Epithelial cell of proximal tubule (primary cell): ENCODE results near the gene SPDYE2. TPM values are rescaled to one million over a fixed set of nuclear protein-coding genes. Genes with fewer than 3 reads are reported as not detected.
"Not testable (repeated sequence)": the region's sequence is repeated elsewhere in the genome, so short reads cannot be mapped to it uniquely, and the experiment has no call there.

ENCODE experiments used
- DNase-seq: peaks from one replicate; pipeline ENCODE4 v3.0.0-alpha.2; 2011; ENCODE audit warnings: low read depth
- H3K4me3 ChIP-seq: 2 replicates; pipeline ENCODE4 v1.5.1; 2011; ENCODE audit warnings: low read depth, mild to moderate bottlenecking, low read length
- total RNA-seq: library from RNA; depleted of rRNA; stranded (reverse); fragments of >200 nt; gene quantifications from 2 replicates; pipeline ENCODE4 v1.2.3, GENCODE V29; 2015
- TF ChIP-seq, protein P1 (sequence below): conservative IDR thresholded peaks from 2 replicates; pipeline ENCODE4 v1.5.1; 2012; ENCODE audit warnings: low read depth, mild to moderate bottlenecking, low read length

SPDYE2 gene
- total RNA-seq, 1 donor from 2014 or later, result not detected

DNA sequence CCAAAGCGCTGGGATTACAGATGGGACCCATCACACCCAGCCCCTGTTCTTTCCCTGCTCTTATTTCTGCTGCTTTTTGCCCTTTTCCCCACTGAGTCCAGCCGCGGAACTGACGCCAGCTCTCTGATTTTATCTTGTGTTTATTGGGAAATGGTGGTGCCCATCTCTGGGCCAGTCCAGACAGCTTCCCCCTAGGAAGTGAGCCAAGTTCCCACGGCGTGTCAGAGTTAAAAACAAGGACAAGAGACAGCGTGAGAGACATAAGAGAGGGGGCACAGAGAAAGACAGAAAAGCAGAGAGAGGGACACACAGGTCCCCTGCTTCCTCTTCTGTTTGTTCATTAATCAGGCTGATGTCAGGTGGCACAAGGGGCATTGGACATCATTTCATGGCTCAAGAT, 19.4 kb upstream of the SPDYE2 start:
- H3K4me3 ChIP-seq, DNase-seq: not testable (repeated sequence)

DNA sequence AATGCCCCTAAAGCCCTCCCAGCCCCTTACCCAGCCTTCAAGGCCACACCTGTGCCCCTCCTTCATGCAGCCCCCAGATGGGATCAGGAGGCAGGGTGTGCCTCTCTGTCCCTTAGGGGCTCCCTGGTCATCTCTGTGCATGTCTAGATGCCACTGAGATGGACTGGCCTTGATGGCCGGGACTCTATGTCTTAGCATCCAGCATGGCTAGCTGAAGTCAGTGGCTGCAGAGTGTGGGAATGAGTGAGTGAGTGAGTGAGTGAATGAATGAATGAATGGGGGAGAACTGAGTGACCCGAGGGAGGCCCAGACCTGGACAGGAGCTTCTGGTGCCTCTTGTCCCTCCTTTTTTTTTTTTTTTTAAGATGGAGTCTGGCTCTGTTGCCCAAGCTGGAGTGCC, 18.9 kb upstream of the SPDYE2 start:
- not testable (repeated sequence) for DNase-seq, H3K4me3 ChIP-seq

DNA sequence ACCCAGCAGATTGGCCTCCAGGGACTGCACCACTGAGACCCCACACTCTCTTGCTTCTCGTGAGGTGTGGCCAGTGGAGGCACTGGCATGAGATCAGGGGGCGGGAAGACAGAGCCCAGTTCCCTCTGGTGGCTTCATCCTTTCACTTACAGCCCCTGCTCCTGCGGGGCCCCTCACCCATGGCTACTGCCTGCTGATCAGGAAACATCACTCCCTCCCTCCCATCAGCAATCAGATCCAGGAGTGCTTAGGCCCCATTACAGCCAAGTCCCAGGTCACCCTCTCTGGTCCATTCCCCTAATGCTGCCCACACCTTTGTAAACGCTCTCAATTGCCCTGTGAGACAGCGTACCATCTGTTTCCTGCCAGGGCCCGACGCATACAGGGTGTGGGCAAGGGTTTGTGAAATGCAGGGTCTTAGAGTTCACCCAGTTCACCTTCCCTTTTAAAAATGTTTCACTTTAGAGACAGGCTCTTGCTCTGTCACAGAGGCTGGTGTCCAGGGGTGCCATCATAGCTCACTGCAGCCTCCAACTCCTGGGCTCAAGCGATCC, 15.9 kb upstream of the SPDYE2 start:
- DNase-seq, result not testable (repeated sequence)

DNA sequence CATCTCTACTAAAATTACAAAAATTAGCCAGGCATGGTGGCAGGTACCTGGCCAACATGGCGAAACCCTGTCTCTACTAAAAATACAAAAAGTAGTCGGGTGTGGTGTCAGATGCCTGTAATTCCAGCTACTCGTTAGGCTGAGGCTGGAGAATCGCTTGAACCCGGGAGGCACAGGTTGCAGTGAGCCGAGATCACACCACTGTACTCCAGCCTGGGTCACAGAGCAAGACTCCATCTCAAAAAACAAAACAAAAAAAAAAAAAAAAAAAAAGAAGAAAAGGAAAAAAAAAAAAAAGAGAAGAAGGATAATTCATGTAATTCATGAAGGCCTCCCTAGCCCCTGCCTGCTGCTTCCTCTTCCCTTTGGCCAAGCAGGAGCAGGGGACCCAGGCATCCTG, 10.4 kb upstream of the SPDYE2 start:
- not testable (repeated sequence) for DNase-seq, H3K4me3 ChIP-seq

More for the DNA sequence above, 15.9 kb upstream of the SPDYE2 start:
- not testable (repeated sequence) for H3K4me3 ChIP-seq

DNA sequence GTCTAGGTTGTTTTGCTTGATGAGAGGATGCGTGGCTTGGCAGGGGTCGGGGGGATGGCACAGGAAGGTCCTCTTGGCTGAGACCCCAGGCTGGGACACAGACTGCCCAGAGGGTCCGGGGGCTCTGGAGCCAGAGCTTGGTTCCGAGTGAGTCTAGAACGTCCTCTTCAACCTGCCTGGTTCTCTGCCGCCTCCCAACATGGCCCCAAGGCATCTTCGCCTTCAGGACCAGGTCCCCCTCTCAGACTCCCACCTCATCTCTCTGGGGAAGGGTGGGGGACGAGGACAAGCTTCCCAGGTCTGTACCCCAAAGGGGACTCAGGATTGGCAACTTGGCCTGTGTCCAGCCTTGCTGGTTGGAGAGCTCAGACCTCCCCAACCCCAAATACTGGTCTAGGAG, 8.9 kb upstream of the SPDYE2 start:
- H3K4me3 ChIP-seq, DNase-seq: not testable (repeated sequence)

DNA sequence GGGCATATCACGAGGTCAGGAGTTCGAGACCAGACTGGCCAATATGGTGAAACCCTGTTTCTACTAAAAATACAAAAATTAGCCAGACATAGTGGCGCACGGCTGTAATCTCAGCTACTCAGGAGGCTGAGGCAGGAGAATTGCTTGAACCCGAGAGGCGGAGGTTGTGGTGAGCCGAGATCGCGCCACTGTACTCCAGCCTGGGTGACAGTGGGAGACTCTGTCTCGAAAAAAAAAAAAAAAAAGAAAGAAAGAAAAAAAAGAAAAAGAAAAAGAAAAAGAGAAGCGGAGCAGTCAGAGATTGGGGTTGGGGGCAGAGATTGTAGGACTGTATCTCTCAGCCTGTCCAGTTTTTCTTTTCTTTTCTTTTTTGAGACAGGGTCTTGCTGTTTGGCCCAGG, 8.3 kb upstream of the SPDYE2 start:
- not testable (repeated sequence) for DNase-seq, H3K4me3 ChIP-seq

DNA sequence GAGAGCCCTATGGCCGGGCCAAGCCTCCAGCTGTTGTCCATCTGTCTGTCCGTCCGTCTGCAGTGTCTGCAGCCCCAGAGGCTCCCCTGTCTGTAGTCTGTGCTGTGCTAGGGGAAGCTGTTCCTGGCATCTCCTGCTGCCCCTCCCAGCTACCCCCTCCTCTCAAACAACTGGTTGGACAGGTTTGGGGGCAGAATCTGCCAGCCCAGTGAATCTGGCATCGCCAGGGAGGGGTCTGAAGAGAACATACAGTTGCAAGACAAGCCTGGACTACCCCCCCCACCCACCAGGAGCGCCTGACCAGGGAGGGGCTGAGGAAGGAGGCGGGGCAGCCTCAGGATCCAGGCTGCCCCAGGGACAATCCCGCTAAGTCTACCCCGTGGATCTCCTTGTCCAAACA, 7.4 kb upstream of the SPDYE2 start, which contains the start of gene UPK3BL2:
Gene UPK3BL2, minus strand, starts transcription at position 101 of the 400 bp plus-strand sequence. Its CDS starts 60 bp downstream, at position 41.
- not testable (repeated sequence) for DNase-seq, H3K4me3 ChIP-seq

DNA sequence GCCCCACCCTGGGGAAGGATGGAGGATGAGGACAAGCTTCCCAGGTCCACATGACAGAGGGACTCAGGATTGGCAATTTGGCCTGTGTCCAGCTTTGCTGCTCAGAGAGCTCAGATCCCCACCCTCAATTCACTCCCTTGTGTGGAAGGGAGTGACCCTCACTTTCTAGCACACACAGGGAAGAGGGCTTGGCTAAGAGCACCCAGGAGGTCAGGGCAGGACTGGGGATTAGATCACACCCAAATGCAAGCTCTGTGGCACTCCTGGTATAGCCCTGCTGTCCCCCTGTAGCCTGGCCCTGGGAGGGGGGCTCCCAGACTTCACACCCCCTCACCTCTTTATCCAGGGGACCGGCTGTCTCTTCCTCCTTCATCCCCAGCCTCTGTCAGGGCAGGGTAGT, 6.7 kb upstream of the SPDYE2 start:
- H3K4me3 ChIP-seq, DNase-seq: not testable (repeated sequence)

DNA sequence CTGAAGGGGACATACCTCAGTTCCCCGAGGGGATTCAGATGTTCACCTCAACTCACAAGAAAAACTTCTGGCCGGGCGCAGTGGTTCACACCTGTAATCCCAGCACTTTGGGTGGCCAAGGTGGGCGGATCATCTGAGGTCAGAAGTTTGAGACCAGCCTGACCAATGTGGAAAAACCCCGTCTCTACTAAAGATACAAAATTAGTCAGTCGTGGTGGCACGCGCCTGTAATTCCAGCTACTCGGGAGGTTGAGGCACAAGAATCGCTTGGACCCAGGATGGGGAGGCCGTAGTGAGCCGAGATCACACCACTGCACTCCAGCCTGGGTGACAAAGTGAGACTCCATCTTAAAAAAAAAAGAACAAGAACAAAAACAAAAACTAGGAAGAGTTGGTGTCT, 5.7 kb upstream of the SPDYE2 start:
- H3K4me3 ChIP-seq, DNase-seq: not testable (repeated sequence)

DNA sequence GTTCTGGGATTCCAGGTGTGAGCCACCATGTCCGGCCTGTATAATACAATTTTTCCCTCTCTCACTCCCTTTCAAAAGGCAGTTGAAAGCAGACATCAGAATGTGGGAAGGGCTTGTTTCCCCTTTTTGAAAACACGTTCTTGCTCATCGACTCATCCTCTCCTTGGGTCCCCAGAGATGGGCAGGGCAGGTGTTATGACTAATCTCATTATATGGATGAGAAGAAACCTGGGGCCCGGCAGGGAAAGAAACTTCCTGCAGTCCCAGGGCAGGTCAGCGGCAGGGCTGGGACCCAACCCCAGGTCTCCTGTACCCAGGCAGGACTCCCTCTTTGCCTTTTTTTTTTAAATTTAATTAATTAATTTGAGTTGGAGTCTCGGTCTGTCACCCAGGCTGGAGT, 4.7 kb upstream of the SPDYE2 start:
- H3K4me3 ChIP-seq, DNase-seq: not testable (repeated sequence)

DNA sequence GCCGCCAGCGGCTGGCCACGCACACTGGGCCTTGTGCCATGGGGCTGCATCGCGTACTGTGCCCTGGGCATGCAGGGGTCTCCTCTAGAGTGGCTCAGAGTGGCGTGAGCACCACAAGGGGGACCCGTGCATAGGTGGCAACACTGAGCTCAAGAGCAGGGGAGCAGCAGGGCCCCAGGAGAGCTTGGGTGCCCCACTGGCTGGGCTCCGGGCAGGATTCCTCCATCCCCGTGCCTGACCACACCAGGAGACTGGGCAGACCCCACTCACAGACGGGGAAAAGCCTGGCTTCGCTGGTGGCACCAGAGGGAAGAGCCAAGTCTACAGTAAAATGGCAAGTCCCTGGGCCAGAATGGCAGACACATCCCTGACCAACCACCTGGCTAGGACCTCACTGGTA, 17.6 kb downstream of the SPDYE2 start:
- H3K4me3 ChIP-seq, DNase-seq: not testable (repeated sequence)

DNA sequence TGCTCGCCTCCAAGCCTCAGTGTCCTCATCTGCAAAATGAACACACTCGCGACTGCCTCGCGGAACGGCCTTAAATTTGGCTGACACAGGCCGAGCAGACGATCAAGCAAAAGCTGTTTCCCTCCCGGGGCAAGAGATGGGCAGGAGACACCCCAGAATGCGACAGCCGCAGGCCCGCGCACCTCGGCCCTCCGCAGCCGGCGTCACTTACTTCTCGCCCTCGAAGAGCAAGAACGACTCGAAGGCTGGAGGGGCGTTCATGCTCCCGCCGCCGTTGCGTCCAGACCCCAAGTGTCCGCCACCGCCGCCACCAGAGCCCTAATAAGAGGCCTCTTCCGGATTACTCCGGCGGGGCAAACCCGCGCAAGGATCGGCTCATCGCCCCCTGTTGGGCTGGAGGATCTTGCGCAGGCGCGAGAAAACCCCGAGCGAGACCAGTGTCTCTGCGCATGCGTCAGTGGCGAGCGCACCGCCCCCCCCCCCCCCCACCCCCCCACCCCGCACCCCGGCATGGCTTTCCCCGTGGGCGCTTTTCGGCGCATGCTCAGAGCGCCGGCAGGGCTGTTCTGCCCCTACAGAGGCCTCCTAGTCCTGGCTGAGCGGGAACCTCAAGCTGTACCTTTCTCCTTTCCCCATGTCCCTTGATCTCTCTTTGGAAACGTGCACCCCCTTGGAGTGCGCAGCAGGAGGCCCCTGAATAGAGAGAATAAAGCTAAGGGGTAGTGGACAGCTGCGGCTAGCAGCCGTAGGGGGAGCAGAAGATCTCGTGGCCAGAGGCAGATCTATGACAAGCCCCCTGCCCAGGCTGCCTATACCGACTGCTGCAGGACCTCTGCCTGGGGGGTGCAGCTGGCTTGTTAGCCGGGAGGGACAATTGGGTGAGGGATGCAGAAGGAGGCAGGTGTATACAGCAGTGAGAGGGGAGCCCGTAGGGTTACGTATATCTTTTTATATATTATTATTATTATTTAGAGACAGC, 21.5 kb downstream of the SPDYE2 start, which contains the start of gene POLR2J3:
Gene POLR2J3, minus strand, starts transcription at position 323 of the 979 bp plus-strand sequence. Its CDS starts 62 bp downstream, at position 261.
- TF ChIP-seq, protein P1, sequence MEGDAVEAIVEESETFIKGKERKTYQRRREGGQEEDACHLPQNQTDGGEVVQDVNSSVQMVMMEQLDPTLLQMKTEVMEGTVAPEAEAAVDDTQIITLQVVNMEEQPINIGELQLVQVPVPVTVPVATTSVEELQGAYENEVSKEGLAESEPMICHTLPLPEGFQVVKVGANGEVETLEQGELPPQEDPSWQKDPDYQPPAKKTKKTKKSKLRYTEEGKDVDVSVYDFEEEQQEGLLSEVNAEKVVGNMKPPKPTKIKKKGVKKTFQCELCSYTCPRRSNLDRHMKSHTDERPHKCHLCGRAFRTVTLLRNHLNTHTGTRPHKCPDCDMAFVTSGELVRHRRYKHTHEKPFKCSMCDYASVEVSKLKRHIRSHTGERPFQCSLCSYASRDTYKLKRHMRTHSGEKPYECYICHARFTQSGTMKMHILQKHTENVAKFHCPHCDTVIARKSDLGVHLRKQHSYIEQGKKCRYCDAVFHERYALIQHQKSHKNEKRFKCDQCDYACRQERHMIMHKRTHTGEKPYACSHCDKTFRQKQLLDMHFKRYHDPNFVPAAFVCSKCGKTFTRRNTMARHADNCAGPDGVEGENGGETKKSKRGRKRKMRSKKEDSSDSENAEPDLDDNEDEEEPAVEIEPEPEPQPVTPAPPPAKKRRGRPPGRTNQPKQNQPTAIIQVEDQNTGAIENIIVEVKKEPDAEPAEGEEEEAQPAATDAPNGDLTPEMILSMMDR, result peak; percentile 43
- peak within 1 kb of the TSS; percentile 68 for H3K4me3 ChIP-seq
- DNase-seq, result not testable (repeated sequence)

DNA sequence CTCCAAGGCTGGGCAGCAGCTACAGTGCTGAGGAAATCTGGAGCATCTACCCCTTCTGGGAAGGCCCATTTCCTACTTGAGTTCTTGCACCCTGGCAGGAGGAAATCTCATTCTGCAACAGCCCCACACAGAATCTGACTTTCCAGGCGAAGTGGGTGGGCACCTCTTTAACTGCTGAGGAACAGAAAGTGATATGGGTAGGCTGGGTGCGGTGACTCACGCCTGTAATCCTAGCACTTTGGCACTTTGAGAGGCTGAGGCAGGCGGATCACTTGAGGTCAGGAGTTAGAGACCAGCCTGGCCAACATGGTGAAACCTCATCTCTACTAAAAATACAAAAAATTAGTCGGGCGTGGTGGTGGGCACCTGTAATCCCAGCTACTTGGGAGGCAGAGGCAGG, 23.6 kb downstream of the SPDYE2 start:
- not testable (repeated sequence) for DNase-seq, H3K4me3 ChIP-seq

DNA sequence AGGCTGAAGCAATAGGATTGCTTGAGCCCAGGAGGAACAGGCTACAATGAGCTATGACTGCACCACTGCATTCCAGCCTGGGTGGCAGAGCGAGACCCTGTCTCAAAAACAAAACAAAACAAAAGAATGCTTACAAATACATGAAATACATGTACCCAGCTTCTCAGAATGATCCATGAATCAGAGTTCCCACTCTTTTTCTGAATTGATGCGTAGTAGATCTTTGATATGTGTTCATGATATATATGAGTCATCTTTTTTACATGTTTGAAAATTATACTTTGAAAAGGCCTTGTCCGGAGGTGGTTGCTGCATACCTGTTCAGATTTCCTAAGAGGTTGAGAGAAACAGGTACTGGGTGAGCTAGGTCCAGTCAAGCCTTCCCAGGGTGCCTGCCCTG, 25.3 kb downstream of the SPDYE2 start:
- not testable (repeated sequence) for DNase-seq, H3K4me3 ChIP-seq

DNA sequence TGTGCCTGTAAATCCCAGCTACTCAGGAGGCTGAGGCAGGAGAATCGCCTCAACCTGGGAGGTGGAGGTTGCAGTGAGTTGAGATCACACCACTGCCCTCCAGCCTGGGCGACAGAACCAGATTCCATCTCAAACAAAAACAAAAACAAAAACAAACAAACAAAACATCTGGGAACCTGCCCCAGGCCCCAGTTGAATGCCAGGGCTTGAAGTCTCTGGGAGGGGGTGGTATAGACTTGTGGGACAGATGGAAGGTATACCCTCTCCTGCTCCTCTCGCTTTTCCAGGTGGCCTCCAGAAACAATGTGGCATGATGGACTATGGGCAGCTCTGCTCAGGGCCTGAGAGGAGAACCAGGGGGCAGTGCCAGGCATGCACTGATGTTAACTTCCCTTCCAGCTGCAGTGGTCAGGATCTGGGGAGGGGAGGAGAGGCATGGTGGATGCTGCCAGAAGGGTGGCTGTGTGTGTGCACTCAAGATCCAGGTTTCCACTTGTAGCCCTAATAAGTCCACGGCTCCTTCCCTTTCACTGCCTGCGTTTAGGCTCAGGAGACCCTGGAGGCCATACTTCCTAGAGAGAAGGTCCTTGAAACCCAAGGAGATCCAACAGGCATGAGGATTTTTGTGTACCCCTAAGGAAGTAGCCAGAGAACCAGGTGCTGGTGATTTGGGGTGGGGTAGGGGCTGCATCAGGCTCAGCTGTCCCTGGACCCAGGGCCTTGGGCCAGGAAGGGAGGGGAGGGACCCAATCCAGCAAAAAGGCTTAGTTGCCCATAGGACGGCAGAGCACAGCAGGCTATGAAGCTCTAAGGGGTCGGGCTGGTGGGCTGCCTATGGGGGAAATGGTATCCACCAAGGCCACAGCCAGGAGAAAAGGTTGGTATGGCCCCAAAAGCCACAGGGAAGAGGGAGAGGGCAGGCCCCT, 26.6 kb downstream of the SPDYE2 start:
- not testable (repeated sequence) for DNase-seq, H3K4me3 ChIP-seq

DNA sequence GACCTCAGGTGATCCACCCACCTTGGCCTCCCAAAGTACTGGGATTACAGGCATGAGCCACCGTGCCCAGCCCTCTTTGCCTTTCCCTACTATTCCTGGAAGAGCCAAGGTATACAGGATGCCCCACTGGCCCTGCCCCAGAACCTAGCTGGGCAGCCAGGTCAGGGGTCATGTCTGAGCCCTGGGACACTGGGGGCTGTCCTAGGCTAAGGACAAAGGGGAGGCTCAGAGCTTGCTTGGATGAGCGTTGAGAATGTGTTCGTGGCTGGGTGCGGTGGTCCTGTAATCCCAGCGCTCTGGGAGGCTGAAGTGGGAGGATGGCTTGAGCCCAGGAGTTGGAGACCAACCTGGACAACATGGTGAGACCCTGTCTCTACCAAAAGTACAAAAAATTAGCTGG, 27.5 kb downstream of the SPDYE2 start:
- DNase-seq, H3K4me3 ChIP-seq: not testable (repeated sequence)

DNA sequence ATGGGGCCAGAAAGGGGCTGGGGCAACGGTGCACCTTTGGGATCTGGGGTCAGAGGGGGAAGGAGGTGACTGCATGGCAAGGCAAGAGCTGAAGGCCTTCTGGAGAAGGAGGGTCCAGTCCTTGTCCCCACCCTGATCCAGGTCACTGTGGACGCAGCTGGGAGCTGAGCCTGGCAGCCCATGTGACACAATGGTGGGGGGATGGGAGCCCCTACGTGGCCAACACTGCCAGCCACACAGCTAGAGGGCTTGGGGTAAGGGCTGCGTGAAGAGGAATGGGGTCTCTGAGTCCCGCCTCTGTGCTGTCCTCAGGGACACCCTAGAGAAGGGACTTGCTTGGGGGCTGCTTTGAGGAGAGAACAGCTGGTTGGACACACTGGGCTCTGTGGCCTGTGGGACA, 30.7 kb downstream of the SPDYE2 start:
- not testable (repeated sequence) for DNase-seq, H3K4me3 ChIP-seq
